Measurements from ENCODE around the gene ZNF219. TPM values are rescaled to one million over a fixed set of nuclear protein-coding genes. Genes with fewer than 3 reads are reported as not detected.

The ZNF219 gene
- total and polyA plus RNA-seq, 12 donors: 14.3 to 169 (median 104) TPM

- TF ChIP-seq CTCF (IDR thresholded peaks at IDR 0.05): no peak
- TF ChIP-seq POLR2A (IDR thresholded peaks at IDR 0.05): no peak
- no peak overlapping the region for H3K4me3 ChIP-seq
- DNase-seq: peak in 5 of 7 donors; percentile 41 to 76 (median 51)
- intact Hi-C loops (cut with DNase I): no loop called here
- H3K9me3 ChIP-seq (replicated peaks in 1 of 3): no peaks in the 10 kb centered on the region
- H3K27me3 ChIP-seq: no peaks in the 10 kb centered on the region
- H3K36me3 ChIP-seq (replicated peaks in 1 of 2): peaks cover 0 to 94% of the 10 kb centered on the region in 2 donors
- WGBS, 4 donors: 29 to 33% (median 30%) methylated on average over 6 to 19 of the region's 19 CpGs
- H3K4me1 ChIP-seq (replicated peaks in 1 of 2): peaks cover 0 to 15% of the 10 kb centered on the region in 2 donors
- peak overlapping the region in 3 of 5 donors; percentile 9 to 47 (median 44) for H3K27ac ChIP-seq
These were observed 11.0 kb downstream of the ZNF219 start for GRCh38 chr14:21087294-21088091.

GRCh38 chr14:21086908-21087293, 11.6 kb downstream of the ZNF219 start:
- H3K27me3 ChIP-seq: no peaks in the 10 kb centered on the region
- 58 to 66% (median 63%) methylated on average over 4 of the region's 4 CpGs for WGBS, 4 donors
- H3K4me3 ChIP-seq: no peak overlapping the region
- H3K36me3 ChIP-seq (replicated peaks in 1 of 2): peaks cover 0 to 94% of the 10 kb centered on the region in 2 donors
- peak overlapping the region in 3 of 5 donors; percentile 9 to 47 (median 42) for H3K27ac ChIP-seq
- H3K4me1 ChIP-seq (replicated peaks in 1 of 2): peaks cover 0 to 11% of the 10 kb centered on the region in 2 donors
- TF ChIP-seq POLR2A (IDR thresholded peaks at IDR 0.05): no peak
- TF ChIP-seq CTCF (IDR thresholded peaks at IDR 0.05): no peak
- intact Hi-C loops (cut with DNase I): no loop called here
- H3K9me3 ChIP-seq (replicated peaks in 1 of 3): no peaks in the 10 kb centered on the region
- DNase-seq: peak in 1 of 7 donors; percentile 12

DNA sequence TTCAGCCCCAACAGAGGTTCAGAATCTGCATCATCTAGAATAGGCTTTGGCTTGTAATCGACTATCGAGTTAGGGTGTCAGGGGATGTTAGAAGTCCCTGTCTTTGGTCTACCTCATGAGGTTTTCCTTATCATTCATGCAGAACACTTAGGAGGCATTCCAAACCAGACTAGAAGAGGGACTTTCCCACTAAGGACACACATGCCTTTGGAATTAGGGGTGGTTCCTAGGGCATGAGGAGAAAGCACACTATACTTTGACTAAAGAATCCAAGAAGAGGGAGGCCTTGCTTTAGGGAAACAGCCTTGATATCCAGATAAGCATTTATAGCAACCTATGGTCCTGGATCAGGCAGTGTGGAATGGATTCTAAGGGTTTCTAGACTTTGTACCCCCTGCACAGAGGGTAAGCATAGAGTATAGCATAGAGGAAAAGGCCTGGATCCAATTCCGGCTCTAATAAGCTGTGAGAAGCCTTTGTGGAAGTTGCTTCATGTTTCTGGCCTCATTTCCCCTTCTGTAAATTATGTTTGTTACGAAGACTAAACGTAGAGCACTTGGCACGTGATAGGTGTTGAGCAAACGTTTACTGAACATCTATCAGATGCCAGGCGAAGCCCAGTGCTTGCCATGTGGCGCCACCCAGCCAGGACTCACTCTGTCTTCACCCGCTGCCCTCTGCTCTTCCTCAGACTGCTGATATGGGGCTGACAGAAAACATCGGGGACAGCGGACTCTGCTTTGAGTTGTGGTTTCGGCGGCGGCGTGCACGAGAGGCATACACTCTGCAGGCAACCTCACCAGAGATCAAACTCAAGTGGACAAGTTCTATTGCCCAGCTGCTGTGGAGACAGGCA, 13.2 kb downstream of the ZNF219 start:
- 63 to 73% (median 67%) methylated on average over 16 to 17 of the region's 17 CpGs for WGBS, 4 donors
- H3K4me1 ChIP-seq (replicated peaks in 1 of 2): peaks cover 0 to 7% of the 10 kb centered on the region in 2 donors
- intact Hi-C loops (cut with DNase I): no loop called here
- peak overlapping the region in 4 of 5 donors; percentile 2 to 71 (median 46) for H3K27ac ChIP-seq
- TF ChIP-seq CTCF (IDR thresholded peaks at IDR 0.05) (no peak), POLR2A (IDR thresholded peaks at IDR 0.05) (peak in 1 of 2 donors; percentile 11)
- peaks cover 0 to 94% of the 10 kb centered on the region in 2 donors for H3K36me3 ChIP-seq (replicated peaks in 1 of 2)
- H3K27me3 ChIP-seq: no peaks in the 10 kb centered on the region
- DNase-seq: peak in 6 of 7 donors; percentile 61 to 86 (median 75)
- no peak overlapping the region for H3K4me3 ChIP-seq
- no peaks in the 10 kb centered on the region for H3K9me3 ChIP-seq (replicated peaks in 1 of 3)

DNA sequence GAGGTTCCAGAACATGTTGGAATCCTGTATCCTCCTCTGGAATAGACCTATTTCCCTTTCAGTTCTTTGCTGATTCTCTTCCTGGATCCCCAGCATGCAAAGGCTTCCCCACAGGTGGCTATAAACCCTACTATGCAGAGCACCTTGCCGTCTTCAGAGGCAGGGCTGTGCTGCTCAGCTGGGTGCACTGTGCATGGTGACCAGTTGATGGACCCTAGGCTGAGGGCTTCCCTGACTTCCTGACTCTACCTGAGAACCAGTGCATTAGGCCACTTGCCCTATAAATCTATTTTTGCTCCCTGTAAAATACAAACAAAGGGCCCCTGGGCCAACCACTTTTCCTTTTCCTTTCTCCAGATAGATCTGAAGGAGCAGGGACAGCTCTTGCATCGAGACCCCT, 14.1 kb downstream of the ZNF219 start:
- Histone ChIP-seq H3K27ac (peak overlapping the region in 3 of 5 donors; percentile 2 to 71 (median 69)), H3K27me3 (no peaks in the 10 kb centered on the region), H3K4me1 (replicated peaks in 1 of 2) (peaks cover 0 to 7% of the 10 kb centered on the region in 2 donors), H3K4me3 (no peak overlapping the region), H3K9me3 (replicated peaks in 1 of 3) (no peaks in the 10 kb centered on the region), H3K36me3 (replicated peaks in 1 of 2) (peaks cover 0 to 92% of the 10 kb centered on the region in 2 donors)
- no peak for TF ChIP-seq POLR2A (IDR thresholded peaks at IDR 0.05)
- DNase-seq: no peak
- WGBS, 4 donors: 80 to 100% (median 82%) methylated on average over 2 of the region's 2 CpGs
- intact Hi-C loops (cut with DNase I): no loop called here
